ENCODE measurements around the gene HARS2.
"Not testable (repeated sequence)": the region's sequence is repeated elsewhere in the genome, so short reads cannot be mapped to it uniquely, and the experiment has no call there.

DNA sequence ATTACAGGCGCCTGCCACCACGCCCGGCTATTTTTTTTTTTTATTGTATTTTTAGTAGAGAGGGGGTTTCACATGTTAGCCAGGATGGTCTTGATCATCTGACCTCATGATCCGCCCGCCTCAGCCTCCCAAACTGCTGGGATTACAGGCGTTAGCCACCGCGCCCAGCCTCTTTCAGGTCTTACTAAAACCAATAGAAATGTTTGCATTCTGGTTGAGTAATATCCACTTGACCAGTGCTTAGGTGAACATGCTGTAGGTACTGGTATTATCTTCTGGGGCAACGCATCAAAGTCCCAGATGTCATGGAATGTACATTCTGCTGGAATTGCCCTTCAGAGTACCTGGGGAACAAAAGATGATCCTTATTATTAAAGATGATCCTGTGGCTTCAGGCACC, 17.5 kb downstream of the HARS2 start:
- TF ChIP-seq ELF4 (IDR thresholded peaks at IDR 0.05); TARDBP (IDR thresholded peaks at IDR 0.05); LEF1 (IDR thresholded peaks at IDR 0.05; ENCODE audit: borderline replicate concordance); BHLHE40 (IDR thresholded peaks at IDR 0.05; ENCODE audit: borderline replicate concordance): not testable (repeated sequence)

Data from HEK293T (cell line).